DND-41 (cell line): ENCODE results near the gene ATAD3A.

Experiments used
- EZH2 ChIP-seq: IDR thresholded peaks from 3 replicates; pipeline ENCODE4 v1.6.1; 2012; ENCODE audit warnings: borderline replicate concordance, low read depth, mild to moderate bottlenecking, moderate library complexity, low read length, inconsistent platforms; ENCODE audit not compliant: severe bottlenecking
- TF ChIP-seq, protein P1 (sequence below): IDR thresholded peaks from 2 replicates; pipeline ENCODE4 v1.5.1; 2012; ENCODE audit warnings: borderline replicate concordance, low read length, moderate library complexity, mild to moderate bottlenecking; ENCODE audit not compliant: poor library complexity, severe bottlenecking; ENCODE audit errors: extremely low read depth

DNA sequence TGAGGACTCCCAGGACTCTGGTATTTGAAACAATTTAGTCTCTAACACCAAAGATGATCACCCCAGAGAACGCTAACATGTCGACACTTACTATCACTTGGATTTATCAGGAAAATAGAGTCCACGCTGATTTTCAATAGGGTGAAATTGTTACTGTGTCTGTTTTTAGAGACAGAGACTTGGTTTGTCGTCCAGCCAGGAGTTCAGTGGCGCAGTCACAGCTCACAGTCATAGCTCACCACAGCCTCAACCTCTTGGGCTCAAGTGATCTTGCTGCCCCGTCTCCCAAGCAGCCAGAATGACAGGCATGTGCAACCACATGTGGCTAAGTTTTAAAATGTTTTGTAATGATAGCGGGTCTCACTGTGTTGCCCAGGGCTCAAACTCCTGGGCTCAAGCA is 57.4 kb downstream of the ATAD3A start:
- TF ChIP-seq, protein P1, sequence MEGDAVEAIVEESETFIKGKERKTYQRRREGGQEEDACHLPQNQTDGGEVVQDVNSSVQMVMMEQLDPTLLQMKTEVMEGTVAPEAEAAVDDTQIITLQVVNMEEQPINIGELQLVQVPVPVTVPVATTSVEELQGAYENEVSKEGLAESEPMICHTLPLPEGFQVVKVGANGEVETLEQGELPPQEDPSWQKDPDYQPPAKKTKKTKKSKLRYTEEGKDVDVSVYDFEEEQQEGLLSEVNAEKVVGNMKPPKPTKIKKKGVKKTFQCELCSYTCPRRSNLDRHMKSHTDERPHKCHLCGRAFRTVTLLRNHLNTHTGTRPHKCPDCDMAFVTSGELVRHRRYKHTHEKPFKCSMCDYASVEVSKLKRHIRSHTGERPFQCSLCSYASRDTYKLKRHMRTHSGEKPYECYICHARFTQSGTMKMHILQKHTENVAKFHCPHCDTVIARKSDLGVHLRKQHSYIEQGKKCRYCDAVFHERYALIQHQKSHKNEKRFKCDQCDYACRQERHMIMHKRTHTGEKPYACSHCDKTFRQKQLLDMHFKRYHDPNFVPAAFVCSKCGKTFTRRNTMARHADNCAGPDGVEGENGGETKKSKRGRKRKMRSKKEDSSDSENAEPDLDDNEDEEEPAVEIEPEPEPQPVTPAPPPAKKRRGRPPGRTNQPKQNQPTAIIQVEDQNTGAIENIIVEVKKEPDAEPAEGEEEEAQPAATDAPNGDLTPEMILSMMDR, result no peak
- no peak for TF ChIP-seq EZH2
